PC-3 (cell line): ENCODE results near the gene MINK1.

Experiments used
- EZH2 ChIP-seq: fragments of 300-600 bp; sonication (generic); IDR thresholded peaks from one replicate; pipeline ENCODE4 v1.6.1; 2017; ENCODE audit warnings: antibody characterized with exemption, mild to moderate bottlenecking, low read length; ENCODE audit not compliant: unreplicated experiment
- EZH2phosphoT487 ChIP-seq: fragments of 300-600 bp; sonication (generic); IDR thresholded peaks from 2 replicates; pipeline ENCODE4 v1.6.1; 2018; ENCODE audit warnings: mild to moderate bottlenecking, antibody characterized with exemption, low read length, borderline replicate concordance
- TF ChIP-seq, protein P1 (sequence below): fragments of 300-600 bp; sonication (generic); conservative IDR thresholded peaks from 2 replicates; pipeline ENCODE4 v1.5.1; 2017; ENCODE audit warnings: antibody characterized with exemption, low read depth, mild to moderate bottlenecking, low read length

DNA sequence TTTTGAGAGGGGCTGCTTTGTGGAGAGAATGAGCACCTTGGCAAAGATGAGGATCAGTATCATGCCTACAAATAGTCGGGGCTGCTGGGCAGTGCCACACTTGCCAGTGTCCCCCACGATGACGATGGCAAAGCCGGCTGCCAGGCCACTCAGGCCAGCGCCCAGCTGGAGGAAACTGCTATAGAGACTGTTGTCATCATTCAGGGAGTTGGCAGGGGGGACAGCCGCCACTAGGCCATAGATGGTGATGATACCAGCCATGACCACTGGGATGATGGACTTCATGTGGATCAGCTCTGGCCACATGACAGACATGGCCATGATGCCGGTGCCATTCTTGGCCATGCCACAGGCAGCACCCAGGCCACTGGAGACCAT lies 23.8 kb downstream of the MINK1 start:
- TF ChIP-seq, protein P1, sequence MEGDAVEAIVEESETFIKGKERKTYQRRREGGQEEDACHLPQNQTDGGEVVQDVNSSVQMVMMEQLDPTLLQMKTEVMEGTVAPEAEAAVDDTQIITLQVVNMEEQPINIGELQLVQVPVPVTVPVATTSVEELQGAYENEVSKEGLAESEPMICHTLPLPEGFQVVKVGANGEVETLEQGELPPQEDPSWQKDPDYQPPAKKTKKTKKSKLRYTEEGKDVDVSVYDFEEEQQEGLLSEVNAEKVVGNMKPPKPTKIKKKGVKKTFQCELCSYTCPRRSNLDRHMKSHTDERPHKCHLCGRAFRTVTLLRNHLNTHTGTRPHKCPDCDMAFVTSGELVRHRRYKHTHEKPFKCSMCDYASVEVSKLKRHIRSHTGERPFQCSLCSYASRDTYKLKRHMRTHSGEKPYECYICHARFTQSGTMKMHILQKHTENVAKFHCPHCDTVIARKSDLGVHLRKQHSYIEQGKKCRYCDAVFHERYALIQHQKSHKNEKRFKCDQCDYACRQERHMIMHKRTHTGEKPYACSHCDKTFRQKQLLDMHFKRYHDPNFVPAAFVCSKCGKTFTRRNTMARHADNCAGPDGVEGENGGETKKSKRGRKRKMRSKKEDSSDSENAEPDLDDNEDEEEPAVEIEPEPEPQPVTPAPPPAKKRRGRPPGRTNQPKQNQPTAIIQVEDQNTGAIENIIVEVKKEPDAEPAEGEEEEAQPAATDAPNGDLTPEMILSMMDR = no peak
- TF ChIP-seq EZH2phosphoT487 (no peak), EZH2 (no peak)
